HG02884 (cell line): Measurements from ENCODE around the gene TACO1.

Source experiments
- ATAC-seq: cut with Tn5 transposase; IDR thresholded peaks from one replicate; pipeline ENCODE4 v1.9.1; 2021; ENCODE audit warnings: mild to moderate bottlenecking, moderate library complexity; ENCODE audit not compliant: unreplicated experiment

TACO1 gene

DNA sequence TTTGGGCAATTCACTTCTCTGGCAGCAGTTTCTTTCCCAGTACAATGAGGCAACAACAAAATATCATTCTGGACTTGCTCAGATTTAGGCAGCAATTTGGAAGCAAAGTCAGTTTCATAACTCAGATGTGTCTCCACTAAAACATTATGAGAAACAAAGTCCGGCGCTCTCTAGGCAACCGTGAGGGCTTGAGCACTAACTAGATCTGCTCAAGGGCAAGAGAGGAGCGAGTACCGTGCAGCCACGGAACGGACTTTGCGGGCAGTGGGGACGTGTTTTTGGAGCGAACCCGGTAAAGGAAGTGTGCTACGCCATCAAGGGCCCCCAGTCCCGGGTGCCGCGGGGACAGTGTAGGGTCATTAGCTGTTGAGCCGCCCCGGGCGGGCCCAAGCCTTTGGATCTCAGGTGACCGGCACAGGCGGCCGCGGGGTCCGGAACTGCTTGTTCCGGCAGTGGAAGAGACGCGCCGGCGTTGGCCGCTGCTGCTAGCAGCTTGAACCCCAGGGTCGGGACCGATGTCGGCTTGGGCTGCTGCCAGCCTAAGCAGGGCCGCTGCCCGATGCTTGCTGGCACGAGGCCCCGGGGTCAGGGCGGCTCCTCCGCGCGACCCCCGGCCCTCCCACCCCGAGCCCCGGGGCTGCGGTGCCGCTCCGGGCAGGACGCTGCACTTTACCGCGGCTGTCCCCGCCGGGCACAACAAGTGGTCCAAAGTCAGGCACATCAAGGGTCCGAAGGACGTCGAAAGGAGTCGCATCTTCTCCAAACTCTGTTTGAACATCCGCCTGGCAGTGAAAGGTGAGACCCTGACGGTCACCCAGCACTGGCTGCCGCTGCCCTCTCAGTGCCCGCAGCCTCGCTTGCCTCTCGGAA lies at the start of gene TACO1:
Gene TACO1 (plus strand): TSS at position 327 of the 870 bp plus-strand sequence. CDS start 189 bp downstream, at position 516.
- ATAC-seq: no peak

- ATAC-seq: no peak
Measured at GRCh38 chr17:63552211-63552610, 48.5 kb upstream of the TACO1 start.

DNA sequence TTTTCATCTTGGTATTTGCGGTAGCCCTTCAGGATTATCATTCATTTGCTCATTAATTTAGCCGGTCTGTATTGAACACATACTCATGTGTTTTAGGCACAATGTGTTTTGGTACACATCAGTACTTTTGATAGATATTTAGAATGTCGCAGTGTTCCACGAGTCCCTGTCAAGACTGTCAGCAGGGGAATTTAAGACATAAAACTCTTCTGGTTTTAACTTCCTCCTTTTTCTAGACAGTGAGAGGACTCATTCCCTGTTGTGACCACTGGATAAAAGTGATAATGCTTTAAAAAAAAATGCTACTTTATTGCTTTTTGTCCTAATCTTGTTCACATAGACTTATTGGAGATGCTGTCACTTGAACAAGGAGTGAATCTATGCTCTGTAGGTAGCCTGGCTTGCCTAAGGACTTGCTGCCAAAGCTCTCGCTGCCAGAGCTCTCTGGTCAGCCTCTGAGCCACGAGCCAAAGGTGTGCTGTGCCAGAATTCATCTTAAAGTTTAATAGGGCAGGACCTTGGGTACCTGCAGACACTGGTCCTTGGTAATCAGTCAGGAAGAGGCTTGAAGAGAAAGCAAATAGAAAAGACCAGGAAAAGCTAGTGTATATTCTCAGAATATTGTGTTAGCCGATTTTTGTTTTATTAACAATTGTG lies 45.1 kb upstream of the TACO1 start:
- ATAC-seq: no peak

GRCh38 chr17:63557416-63557815 lies 43.3 kb upstream of the TACO1 start:
- no peak for ATAC-seq

DNA sequence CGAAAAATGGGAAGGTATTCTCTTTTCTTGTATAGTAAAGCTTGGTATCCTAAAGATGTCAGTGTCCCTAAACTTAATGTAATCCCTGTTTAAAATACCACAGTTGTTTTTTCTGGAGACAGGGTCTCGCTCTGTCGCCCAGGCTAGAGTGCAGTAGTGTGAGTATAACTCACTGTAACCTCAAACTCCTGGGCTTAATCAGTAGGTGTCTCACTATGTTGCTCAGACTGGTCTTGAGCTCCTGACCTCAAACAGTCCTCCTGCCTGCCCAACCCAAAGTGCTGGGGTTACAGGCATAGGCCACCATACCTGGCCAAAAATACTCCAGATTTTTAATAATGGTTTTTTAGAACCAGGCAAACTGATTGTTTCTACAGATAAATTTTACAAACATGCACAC lies 42.3 kb upstream of the TACO1 start:
- no peak for ATAC-seq

GRCh38 chr17:63561819-63562218 lies 38.9 kb upstream of the TACO1 start:
- ATAC-seq: no peak

- no peak for ATAC-seq
Measured at GRCh38 chr17:63563339-63563738, 37.4 kb upstream of the TACO1 start.

DNA sequence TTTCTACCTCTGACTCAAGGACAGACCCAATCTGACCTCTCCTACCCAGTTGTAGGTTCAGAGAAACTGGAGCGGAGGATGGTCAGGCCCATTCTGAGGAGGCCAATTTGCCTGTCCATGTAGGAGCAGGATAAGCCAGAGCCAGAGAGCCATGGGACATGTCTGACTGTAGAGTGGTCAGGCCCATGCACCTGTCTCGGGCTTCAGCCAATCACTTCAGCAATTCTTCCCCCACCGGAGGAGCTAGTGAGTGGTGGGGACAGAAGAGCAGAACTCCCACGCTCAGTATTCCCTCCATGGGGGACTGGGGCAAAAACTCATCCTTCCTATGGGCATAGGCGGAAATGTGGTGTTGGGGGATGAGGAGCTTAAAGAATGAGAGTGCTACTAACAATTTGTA lies 36.1 kb upstream of the TACO1 start:
- ATAC-seq: no peak

- ATAC-seq: no peak
Measured at GRCh38 chr17:63567229-63567628, 33.5 kb upstream of the TACO1 start.

DNA sequence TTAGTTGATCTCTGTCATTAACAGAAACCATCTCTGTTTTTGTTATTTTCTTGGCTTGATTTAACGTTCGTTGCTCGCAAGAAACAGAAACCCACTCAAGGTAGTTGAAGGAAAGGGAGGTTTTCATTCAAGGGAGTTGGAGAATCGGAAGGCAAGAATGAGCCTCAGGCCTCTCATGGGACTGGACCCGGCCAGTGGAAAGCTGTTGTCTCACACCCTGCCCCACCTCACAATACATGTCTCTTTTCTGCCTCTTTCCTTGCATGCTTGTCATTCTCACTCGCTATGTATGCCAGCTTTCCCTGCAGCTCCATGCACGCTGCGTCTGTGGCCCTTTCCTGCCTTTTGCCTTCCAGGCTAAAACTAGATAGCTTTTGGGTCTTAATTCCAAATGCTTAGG lies 32.1 kb upstream of the TACO1 start:
- ATAC-seq: no peak

DNA sequence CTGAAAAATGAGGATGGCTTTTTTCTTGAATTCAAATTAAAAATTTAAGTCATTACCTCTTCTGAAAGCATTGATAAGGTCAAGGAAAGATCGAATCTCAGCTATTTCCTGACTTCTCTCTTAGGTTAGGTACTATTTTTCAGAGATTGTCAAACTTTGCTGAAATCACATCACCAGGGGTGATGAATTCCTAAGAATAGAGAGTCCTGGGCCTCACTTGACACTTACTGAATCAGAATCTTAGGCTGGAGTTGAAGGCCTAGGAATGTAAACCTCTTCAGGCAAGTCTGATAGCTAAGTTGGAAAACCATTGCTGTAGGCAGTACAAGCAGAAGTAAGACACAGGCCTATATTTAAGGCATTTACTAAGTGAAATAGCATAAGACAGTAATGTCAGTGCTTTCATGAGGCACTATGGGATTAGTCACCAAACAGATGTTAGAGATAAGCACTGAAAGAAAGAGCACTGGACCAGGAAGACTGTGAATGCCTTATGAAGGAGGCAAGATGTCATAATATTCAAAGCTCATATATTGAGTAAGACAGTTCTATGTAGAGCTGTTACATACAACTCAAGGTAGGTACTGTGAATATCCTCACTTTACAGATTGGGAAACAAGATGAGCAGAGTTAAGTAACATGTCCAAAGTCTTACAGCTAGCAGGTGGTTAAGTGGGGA lies 28.9 kb upstream of the TACO1 start:
- no peak for ATAC-seq

DNA sequence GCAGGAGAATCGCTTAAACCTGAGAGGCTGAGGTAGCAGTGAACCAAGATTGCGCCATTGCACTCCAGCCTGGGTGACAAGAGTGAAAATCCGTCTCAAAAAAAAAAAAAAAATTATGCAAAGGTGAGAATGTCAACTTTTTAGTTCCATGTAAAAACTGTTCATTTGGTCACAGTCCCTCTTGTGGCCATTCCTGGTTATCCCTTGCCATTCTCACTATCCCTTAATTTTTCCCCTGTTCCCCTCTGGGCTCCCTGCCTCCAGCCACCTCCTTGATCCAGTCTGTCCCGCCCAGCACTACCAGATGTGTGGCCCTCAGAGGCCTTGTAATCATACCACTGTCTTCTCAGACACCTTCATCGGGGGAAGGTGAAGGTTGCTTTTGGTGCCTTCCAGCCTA lies 27.1 kb upstream of the TACO1 start:
- ATAC-seq: no peak

DNA sequence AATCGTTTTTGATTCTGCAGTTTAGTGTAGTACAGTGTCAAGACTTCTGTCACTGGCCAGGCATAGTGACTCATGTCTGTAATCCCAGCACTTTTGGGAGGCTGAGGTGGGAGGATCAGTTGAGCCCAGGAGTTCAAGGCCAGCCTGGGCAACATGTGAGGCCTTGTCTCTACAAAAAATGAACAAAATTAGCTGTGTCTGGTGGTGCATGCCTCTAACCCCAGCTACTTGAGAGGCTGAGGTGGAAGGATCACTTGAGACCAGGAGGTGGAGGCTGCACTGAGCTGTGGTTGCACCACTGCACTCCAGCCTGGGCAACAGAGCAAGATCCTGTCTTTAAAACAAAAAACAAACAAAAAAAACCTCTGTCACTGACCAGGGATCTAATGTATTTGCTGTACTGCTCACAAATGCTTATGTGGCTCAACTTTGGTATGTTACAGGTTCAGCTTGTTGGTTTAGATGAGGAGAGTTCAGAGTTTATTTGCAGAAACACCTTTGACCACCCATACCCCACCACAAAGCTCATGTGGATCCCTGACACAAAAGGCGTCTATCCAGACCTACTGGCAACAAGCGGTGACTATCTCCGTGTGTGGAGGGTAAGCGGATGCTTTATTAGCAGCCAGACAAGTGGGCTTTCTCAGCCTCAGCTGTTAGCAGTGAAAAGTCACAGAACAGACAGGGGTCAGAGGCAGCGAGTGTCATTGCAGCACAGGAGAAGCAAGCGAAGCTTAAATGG lies 22.5 kb upstream of the TACO1 start:
- ATAC-seq: no peak

- ATAC-seq: no peak
Measured at GRCh38 chr17:63578769-63579111, 22.0 kb upstream of the TACO1 start.

GRCh38 chr17:63579633-63580032 lies 21.1 kb upstream of the TACO1 start:
- no peak for ATAC-seq

- ATAC-seq: no peak
Measured at GRCh38 chr17:63587770-63588169, 12.9 kb upstream of the TACO1 start.

- no peak for ATAC-seq
Measured at GRCh38 chr17:63588797-63589196, 11.9 kb upstream of the TACO1 start.

GRCh38 chr17:63589646-63590045 lies 11.0 kb upstream of the TACO1 start:
- ATAC-seq: no peak

- ATAC-seq: no peak
Measured at GRCh38 chr17:63592797-63593196, 7.9 kb upstream of the TACO1 start.

DNA sequence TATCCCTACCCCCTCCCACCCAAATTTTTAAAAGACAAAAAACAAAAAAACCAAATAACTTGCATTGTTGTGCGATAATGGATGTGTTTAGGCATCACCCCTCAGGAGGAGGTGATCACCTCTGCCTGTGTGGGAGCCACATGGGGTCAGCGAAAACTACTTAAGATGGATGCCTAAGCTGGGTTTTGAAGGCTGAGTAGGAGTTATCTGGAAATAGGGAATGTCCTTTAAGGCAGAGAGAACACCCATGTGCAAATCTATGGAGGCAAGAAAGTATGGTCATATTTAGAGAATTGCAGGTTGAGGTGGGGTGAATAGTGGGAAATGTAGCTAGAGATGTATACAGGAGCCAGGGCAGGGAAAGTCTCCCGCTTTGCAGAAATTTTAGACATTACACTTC lies 5.6 kb upstream of the TACO1 start:
- ATAC-seq: no peak

DNA sequence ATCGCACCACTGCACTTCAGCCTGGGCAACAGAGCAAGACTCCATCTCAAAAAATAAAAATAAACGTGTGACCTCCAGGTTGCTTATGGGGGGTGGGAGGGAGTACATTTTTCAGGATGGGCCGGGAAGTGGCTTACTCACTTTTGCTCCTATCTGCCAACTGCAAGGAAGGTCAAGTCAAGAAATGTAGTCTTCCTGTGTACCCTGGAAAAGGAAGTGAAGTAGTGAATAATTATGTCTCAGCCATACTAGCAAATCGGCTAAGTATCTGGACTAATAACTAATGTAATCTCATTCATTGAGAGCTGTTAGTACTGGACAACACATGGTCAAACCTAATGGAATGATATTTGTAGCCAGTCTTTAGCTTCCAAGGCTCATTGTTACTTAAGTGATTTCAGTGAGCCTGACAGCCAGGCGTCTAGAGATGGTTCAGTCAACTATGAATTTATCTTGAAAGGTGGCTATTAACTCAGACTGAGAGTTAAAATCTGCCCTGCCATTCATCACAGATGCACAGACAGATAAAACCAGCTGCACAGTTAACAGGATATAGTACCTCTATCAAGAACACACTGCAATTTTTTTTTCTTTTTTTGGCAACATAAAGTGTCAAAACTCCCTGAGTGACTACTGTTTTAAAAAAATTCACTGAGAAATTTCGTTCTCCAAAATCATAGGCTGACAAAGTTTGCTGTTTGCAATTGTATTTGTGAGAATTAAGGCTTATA lies 3.7 kb upstream of the TACO1 start:
- ATAC-seq: no peak
